ENCODE data around the gene MAP3K10.
"Not testable (repeated sequence)": the region's sequence is repeated elsewhere in the genome, so short reads cannot be mapped to it uniquely, and the experiment has no call there.

The MAP3K10 gene

GRCh38 chr19:40171293-40171692 is 19.9 kb upstream of the MAP3K10 start:
- not testable (repeated sequence) for DNase-seq (ENCODE audit: low read depth in 4 of 4, low spot score in 1 of 4)

GRCh38 chr19:40174092-40174491 is 17.1 kb upstream of the MAP3K10 start:
- no peak for DNase-seq (ENCODE audit: low read depth in 4 of 4, low spot score in 1 of 4)

- no peak for DNase-seq (ENCODE audit: low read depth in 4 of 4, low spot score in 1 of 4)
These were observed 15.4 kb upstream of the MAP3K10 start for GRCh38 chr19:40175820-40176219.

GRCh38 chr19:40177286-40178070 is 13.7 kb upstream of the MAP3K10 start:
- no peak for DNase-seq (ENCODE audit: low read depth in 4 of 4, low spot score in 1 of 4)

GRCh38 chr19:40178756-40179155 is 12.5 kb upstream of the MAP3K10 start:
- DNase-seq (ENCODE audit: low read depth in 4 of 4, low spot score in 1 of 4), result no peak

- DNase-seq (ENCODE audit: low read depth in 4 of 4, low spot score in 1 of 4), result no peak
These were observed 7.0 kb upstream of the MAP3K10 start for GRCh38 chr19:40184273-40184672.

GRCh38 chr19:40191836-40192646 is 815 bp downstream of the MAP3K10 start:
- peak in 1 of 4 experiments; percentile 15 for DNase-seq (ENCODE audit: low read depth in 4 of 4, low spot score in 1 of 4)

GRCh38 chr19:40192758-40193586 is 1.7 kb downstream of the MAP3K10 start:
- DNase-seq (ENCODE audit: low read depth in 4 of 4, low spot score in 1 of 4), result no peak

- DNase-seq (ENCODE audit: low read depth in 4 of 4, low spot score in 1 of 4), result no peak
These were observed 2.3 kb downstream of the MAP3K10 start for GRCh38 chr19:40193587-40193849.

- no peak for DNase-seq (ENCODE audit: low read depth in 4 of 4, low spot score in 1 of 4)
These were observed 7.2 kb downstream of the MAP3K10 start for GRCh38 chr19:40198272-40198990.

- no peak for DNase-seq (ENCODE audit: low read depth in 4 of 4, low spot score in 1 of 4)
These were observed 9.3 kb downstream of the MAP3K10 start for GRCh38 chr19:40200341-40201099.

GRCh38 chr19:40204381-40204780 is 13.2 kb downstream of the MAP3K10 start:
- DNase-seq (ENCODE audit: low read depth in 4 of 4, low spot score in 1 of 4), result no peak

- DNase-seq (ENCODE audit: low read depth in 4 of 4, low spot score in 1 of 4), result no peak
These were observed 14.5 kb downstream of the MAP3K10 start for GRCh38 chr19:40205760-40206159.

- DNase-seq (ENCODE audit: low read depth in 4 of 4, low spot score in 1 of 4), result no peak
These were observed 17.4 kb downstream of the MAP3K10 start for GRCh38 chr19:40208602-40209001.

GRCh38 chr19:40210889-40211288 is 19.7 kb downstream of the MAP3K10 start:
- DNase-seq (ENCODE audit: low read depth in 4 of 4, low spot score in 1 of 4), result no peak

- no peak for DNase-seq (ENCODE audit: low read depth in 4 of 4, low spot score in 1 of 4)
These were observed 22.1 kb downstream of the MAP3K10 start for GRCh38 chr19:40213251-40213829.

GRCh38 chr19:40213882-40214570 is 22.8 kb downstream of the MAP3K10 start:
- no peak for DNase-seq (ENCODE audit: low read depth in 4 of 4, low spot score in 1 of 4)

GRCh38 chr19:40214936-40215335 is 23.7 kb downstream of the MAP3K10 start:
- DNase-seq (ENCODE audit: low read depth in 4 of 4, low spot score in 1 of 4), result no peak

GRCh38 chr19:40216013-40216776 is 25.0 kb downstream of the MAP3K10 start:
- no peak for DNase-seq (ENCODE audit: low read depth in 4 of 4, low spot score in 1 of 4)

Data from stimulated activated CD4-positive, alpha-beta T cell treated with anti-CD3 and anti-CD28 coated beads, Interleukin-1b, Interleukin-23, amount 100 ng/mL, for 24 hours (primary cell).